Vagina (tissue), 2 donors: ENCODE data around the gene SPINK2.

Source experiments
- POLR2A ChIP-seq, 2 donors: fragments of 450-650 bp; IDR thresholded peaks; one replicate each; pipeline ENCODE4 v1.6.1; 2017; ENCODE audit warnings: antibody characterized with exemption in 2 of 2, mild to moderate bottlenecking in 2 of 2, moderate library complexity in 2 of 2
- POLR2AphosphoS5 ChIP-seq, 2 donors: sonication (generic); formaldehyde crosslinking; IDR thresholded peaks; one replicate each; pipeline ENCODE4 v1.9.0; 2017; ENCODE audit warnings: antibody characterized with exemption in 2 of 2, mild to moderate bottlenecking in 2 of 2, low read depth in 1 of 2; ENCODE audit not compliant: insufficient read depth in 1 of 2

DNA sequence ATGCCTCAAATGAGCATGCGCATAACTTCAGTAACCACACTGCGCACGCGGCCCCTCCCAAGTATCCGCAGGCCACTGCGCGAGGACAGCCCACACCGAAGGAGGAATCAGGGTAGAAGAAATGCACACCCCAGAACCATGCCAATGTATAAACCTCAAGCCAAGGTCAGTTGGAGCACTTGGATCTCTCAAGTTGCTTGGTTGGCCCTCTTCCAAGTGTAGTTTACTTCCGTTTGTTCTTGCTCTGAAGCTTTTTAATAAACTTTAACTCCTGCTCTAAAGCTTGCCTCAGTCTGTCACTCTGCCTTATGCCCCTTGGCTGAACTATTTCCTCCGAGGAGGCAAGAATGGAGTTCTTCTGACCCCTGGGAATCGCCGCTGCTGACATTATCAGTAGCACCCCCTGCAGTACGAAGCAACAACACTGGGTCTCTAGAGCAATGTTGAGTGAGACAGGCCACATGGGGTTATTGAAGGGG, 22.0 kb upstream of the SPINK2 start:
- TF ChIP-seq POLR2A (IDR thresholded peaks at IDR 0.05) (no peak), POLR2AphosphoS5 (IDR thresholded peaks at IDR 0.05; ENCODE audit: insufficient read depth in 1 of 2, low read depth in 1 of 2) (no peak)
